HepG2 (cell line): ENCODE data around the gene LYPLA2. TPM values are rescaled to one million over a fixed set of nuclear protein-coding genes. Genes with fewer than 3 reads are reported as not detected.

Experiments used
- CBFB ChIP-seq: sonication (generic); formaldehyde crosslinking; IDR thresholded peaks from 2 replicates; pipeline ENCODE4 v1.4.0; 2020; ENCODE audit warnings: missing genetic modification reagents
- CEBPG ChIP-seq: IDR thresholded peaks from 2 replicates; pipeline ENCODE4 v1.6.1; 2016
- ETV5 ChIP-seq: IDR thresholded peaks from 2 replicates; pipeline ENCODE4 v1.6.1; 2018; ENCODE audit warnings: missing biosample characterization, missing genetic modification reagents, inconsistent platforms, borderline replicate concordance
- KDM2A ChIP-seq: sonication (generic); formaldehyde crosslinking; IDR thresholded peaks from 2 replicates; pipeline ENCODE4 v1.4.0; 2020; ENCODE audit warnings: low read depth, missing genetic modification reagents, borderline replicate concordance
- KLF6 ChIP-seq: IDR thresholded peaks from 2 replicates; pipeline ENCODE4 v1.8.0; 2016; ENCODE audit warnings: missing biosample characterization, missing genetic modification reagents
- MEIS2 ChIP-seq: sonication (generic); formaldehyde crosslinking; IDR thresholded peaks from 2 replicates; pipeline ENCODE4 v1.9.0; 2021; ENCODE audit warnings: mild to moderate bottlenecking, missing genetic modification reagents
- MIER3 ChIP-seq: IDR thresholded peaks from 2 replicates; pipeline ENCODE4 v1.6.1; 2016; ENCODE audit warnings: missing compliant biosample characterization, borderline replicate concordance
- MTF1 ChIP-seq: sonication (generic); formaldehyde crosslinking; IDR thresholded peaks from 2 replicates; pipeline ENCODE4 v1.5.0; 2020; ENCODE audit warnings: missing genetic modification reagents
- NKX3-1 ChIP-seq: sonication (generic); formaldehyde crosslinking; IDR thresholded peaks from 2 replicates; pipeline ENCODE4 v1.5.0; 2020; ENCODE audit warnings: missing genetic modification reagents
- SNRNP70 ChIP-seq: fragments of 200-400 bp; formaldehyde crosslinking; IDR thresholded peaks from 2 replicates; pipeline ENCODE4 v1.6.1; 2017; ENCODE audit warnings: mild to moderate bottlenecking, low read depth, low read length, moderate library complexity
- TBX2 ChIP-seq: sonication (generic); formaldehyde crosslinking; IDR thresholded peaks from 2 replicates; pipeline ENCODE4 v1.5.0; 2020; ENCODE audit warnings: missing genetic modification reagents, mild to moderate bottlenecking, borderline replicate concordance
- TCF7L2 ChIP-seq: IDR thresholded peaks from 2 replicates; pipeline ENCODE4 v1.6.1; 2011; ENCODE audit warnings: mild to moderate bottlenecking, low read depth, low read length, moderate library complexity
- TMF1 ChIP-seq: sonication (generic); formaldehyde crosslinking; IDR thresholded peaks from 2 replicates; pipeline ENCODE4 v1.8.1; 2022; ENCODE audit warnings: low read depth, missing genetic modification reagents
- TRIM24 ChIP-seq: sonication (generic); formaldehyde crosslinking; IDR thresholded peaks from 2 replicates; pipeline ENCODE4 v1.8.0; 2022; ENCODE audit warnings: mild to moderate bottlenecking, missing genetic modification reagents
- ZBTB42 ChIP-seq: sonication (generic); formaldehyde crosslinking; IDR thresholded peaks from 2 replicates; pipeline ENCODE4 v1.5.0; 2020; ENCODE audit warnings: mild to moderate bottlenecking, missing genetic modification reagents
- ZNF230 ChIP-seq: sonication (generic); formaldehyde crosslinking; IDR thresholded peaks from 2 replicates; pipeline ENCODE4 v1.4.0; 2020; ENCODE audit warnings: mild to moderate bottlenecking, missing genetic modification reagents
- ZNF331 ChIP-seq: sonication (generic); formaldehyde crosslinking; IDR thresholded peaks from 2 replicates; pipeline ENCODE4 v1.4.0; 2020; ENCODE audit warnings: missing genetic modification reagents
- ZNF468 ChIP-seq: sonication (generic); formaldehyde crosslinking; IDR thresholded peaks from 2 replicates; pipeline ENCODE4 v1.8.0; 2022; ENCODE audit warnings: mild to moderate bottlenecking, moderate library complexity, missing genetic modification reagents
- ZNF607 ChIP-seq: sonication (generic); formaldehyde crosslinking; IDR thresholded peaks from 2 replicates; pipeline ENCODE4 v1.5.1; 2020; ENCODE audit warnings: missing genetic modification reagents, mild to moderate bottlenecking, borderline replicate concordance
- ZNF703 ChIP-seq: sonication (generic); formaldehyde crosslinking; IDR thresholded peaks from 2 replicates; pipeline ENCODE4 v1.5.1; 2020; ENCODE audit warnings: missing genetic modification reagents, mild to moderate bottlenecking, moderate library complexity, borderline replicate concordance
- ZNF710 ChIP-seq: sonication (generic); formaldehyde crosslinking; IDR thresholded peaks from 2 replicates; pipeline ENCODE4 v1.5.0; 2020; ENCODE audit warnings: mild to moderate bottlenecking, missing genetic modification reagents, borderline replicate concordance
- ZNF776 ChIP-seq: sonication (generic); formaldehyde crosslinking; IDR thresholded peaks from 2 replicates; pipeline ENCODE4 v1.4.0; 2020; ENCODE audit warnings: mild to moderate bottlenecking, missing genetic modification reagents
- ZNF781 ChIP-seq: sonication (generic); formaldehyde crosslinking; IDR thresholded peaks from 2 replicates; pipeline ENCODE4 v1.5.1; 2020; ENCODE audit warnings: borderline replicate concordance, mild to moderate bottlenecking, missing genetic modification reagents; ENCODE audit errors: not compliant biosample characterization
- ZNF790 ChIP-seq: sonication (generic); formaldehyde crosslinking; IDR thresholded peaks from 2 replicates; pipeline ENCODE4 v1.8.0; 2022; ENCODE audit warnings: missing genetic modification reagents, mild to moderate bottlenecking, borderline replicate concordance
- ZUFSP ChIP-seq: sonication (generic); formaldehyde crosslinking; IDR thresholded peaks from 2 replicates; pipeline ENCODE4 v1.9.0; 2021; ENCODE audit warnings: missing genetic modification reagents, mild to moderate bottlenecking, borderline replicate concordance
- polyA plus RNA-seq, 8 experiments: library from polyadenylated mRNA; depleted of rRNA in 3 of 8; stranded (reverse) in 7 of 8; unstranded in 1 of 8; fragments of >200 nt; fragmentation: Illumina TruSeq in 4 of 8; extraction: Trizol in 4 of 8; gene quantifications; 2 replicates each; pipeline versions ENCODE4 v1.2.1 to v1.2.3, GENCODE V29; 2011 to 2016; ENCODE audit warnings: low read depth in 4 of 8, missing spikeins in 1 of 8, mixed read lengths in 1 of 8; ENCODE audit not compliant: insufficient read depth in 1 of 8
- total RNA-seq, 5 experiments: library from RNA; depleted of rRNA; stranded (reverse); fragments of >200 nt; fragmentation: Illumina TruSeq; extraction: Trizol; gene quantifications; 2 replicates each; pipeline ENCODE4 v1.2.3, GENCODE V29; 2016; ENCODE audit warnings: low read depth in 1 of 5
- TF ChIP-seq, protein P1 (sequence below): IDR thresholded peaks from 2 replicates; pipeline ENCODE4 v1.6.1; 2016; ENCODE audit warnings: control low read depth

LYPLA2 gene
- total and polyA plus RNA-seq, 2 of the 13 experiments (the other 11 are each of a cell fraction or from before 2014, with no cell fraction given), result 72.1 to 73.2 TPM

DNA sequence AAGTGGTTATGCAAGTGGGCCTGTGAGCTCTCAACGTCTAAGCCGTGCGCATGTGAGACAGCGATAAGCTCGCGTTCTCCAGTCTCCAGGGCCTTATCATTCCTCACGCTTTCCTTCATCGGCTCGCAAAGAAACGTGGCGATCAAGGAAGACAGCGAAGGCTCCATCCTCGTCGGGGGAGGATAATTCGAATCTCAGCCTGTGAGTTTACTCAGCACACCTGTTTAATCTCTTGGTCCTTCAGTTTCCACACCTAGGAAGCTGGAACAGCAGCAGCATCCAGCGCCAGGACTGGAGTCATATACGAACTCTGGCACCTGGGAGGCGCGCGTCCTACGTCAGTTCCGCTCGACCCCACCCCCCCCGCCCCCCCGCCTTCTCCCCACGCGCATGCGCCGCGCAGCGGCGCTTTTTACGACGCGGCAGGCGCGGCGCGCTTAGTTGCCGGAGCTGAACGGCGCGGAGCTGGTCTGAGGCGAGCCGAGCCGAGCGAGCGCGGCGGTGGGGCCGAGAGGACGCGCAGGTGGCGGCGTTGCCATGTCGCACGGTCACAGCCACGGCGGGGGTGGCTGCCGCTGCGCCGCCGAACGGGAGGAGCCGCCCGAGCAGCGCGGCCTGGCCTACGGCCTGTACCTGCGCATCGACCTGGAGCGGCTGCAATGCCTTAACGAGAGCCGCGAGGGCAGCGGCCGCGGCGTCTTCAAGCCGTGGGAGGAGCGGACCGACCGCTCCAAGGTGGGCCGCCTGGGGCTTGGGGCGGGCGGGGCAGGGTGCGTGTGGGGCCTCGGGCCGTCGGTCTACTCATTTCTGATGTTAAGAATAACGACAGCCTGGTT, 12.7 kb upstream of the LYPLA2 start, which contains the start of gene PITHD1 (continued):
- TF ChIP-seq ETV5 (peak; percentile 53), ZNF790 (CRISPR knock-in tag) (peak; percentile 16; the same call in 1 of the 2 replicates), ZNF710 (CRISPR knock-in tag) (peak; percentile 84), ZNF468 (CRISPR knock-in tag) (no peak), ZNF776 (peak; percentile 68; the same call in 1 of the 2 replicates), ZNF230 (0 out of 2 replicates have a peak, but pooled peaks have one; percentile 38), MTF1 (CRISPR knock-in tag) (0 out of 2 replicates have a peak, but pooled peaks have one; percentile 14), TMF1 (peak; percentile 85), TRIM24 (CRISPR knock-in tag) (no peak), CBFB (0 out of 2 replicates have a peak, but pooled peaks have one; percentile 13), TBX2 (CRISPR knock-in tag) (peak; percentile 50), ZNF781 (CRISPR knock-in tag) (peak; percentile 67), MIER3 (peak; percentile 55; the same call in 1 of the 2 replicates), ZBTB42 (CRISPR knock-in tag) (peak; percentile 73; the same call in 1 of the 2 replicates), ZNF703 (CRISPR knock-in tag) (peak; percentile 39; the same call in 1 of the 2 replicates), NKX3-1 (CRISPR knock-in tag) (peak; percentile 61; the same call in 1 of the 2 replicates), ZUFSP (no peak), KDM2A (CRISPR knock-in tag) (peak; percentile 83), ZNF607 (peak; percentile 72), TCF7L2 (no peak), SNRNP70 (no peak), CEBPG (CRISPR knock-in tag) (peak; percentile 74), MEIS2 (peak; percentile 86), ZNF331 (CRISPR knock-in tag) (peak; percentile 27; the same call in 1 of the 2 replicates), KLF6 (peak; percentile 78; the same call in 1 of the 2 replicates)
- TF ChIP-seq, protein P1, sequence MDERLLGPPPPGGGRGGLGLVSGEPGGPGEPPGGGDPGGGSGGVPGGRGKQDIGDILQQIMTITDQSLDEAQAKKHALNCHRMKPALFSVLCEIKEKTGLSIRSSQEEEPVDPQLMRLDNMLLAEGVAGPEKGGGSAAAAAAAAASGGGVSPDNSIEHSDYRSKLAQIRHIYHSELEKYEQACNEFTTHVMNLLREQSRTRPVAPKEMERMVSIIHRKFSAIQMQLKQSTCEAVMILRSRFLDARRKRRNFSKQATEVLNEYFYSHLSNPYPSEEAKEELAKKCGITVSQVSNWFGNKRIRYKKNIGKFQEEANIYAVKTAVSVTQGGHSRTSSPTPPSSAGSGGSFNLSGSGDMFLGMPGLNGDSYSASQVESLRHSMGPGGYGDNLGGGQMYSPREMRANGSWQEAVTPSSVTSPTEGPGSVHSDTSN, result no peak
